Retinal pigment epithelial cell (primary cell): ENCODE measurements around the gene MTHFS.
A peak's percentile ranks its signal among the peaks of the same experiment; 100 is the strongest.

Experiments used
- DNase-seq: peaks from one replicate; pipeline ENCODE4 v3.0.0-alpha.2; 2010; ENCODE audit warnings: low read depth
- H3K4me3 ChIP-seq: 2 replicates; pipeline ENCODE4 v1.5.1; 2011; ENCODE audit warnings: mild to moderate bottlenecking, low read length, control low read depth, moderate library complexity
- TF ChIP-seq, protein P1 (sequence below): conservative IDR thresholded peaks from 2 replicates; pipeline ENCODE4 v1.5.1; 2011; ENCODE audit warnings: low read depth, low read length, control low read depth, inconsistent platforms

MTHFS gene

GRCh38 chr15:79898369-79898768 is 1.6 kb upstream of the MTHFS start:
- no peak for DNase-seq
- H3K4me3 ChIP-seq = no peak overlapping the region
- TF ChIP-seq, protein P1, sequence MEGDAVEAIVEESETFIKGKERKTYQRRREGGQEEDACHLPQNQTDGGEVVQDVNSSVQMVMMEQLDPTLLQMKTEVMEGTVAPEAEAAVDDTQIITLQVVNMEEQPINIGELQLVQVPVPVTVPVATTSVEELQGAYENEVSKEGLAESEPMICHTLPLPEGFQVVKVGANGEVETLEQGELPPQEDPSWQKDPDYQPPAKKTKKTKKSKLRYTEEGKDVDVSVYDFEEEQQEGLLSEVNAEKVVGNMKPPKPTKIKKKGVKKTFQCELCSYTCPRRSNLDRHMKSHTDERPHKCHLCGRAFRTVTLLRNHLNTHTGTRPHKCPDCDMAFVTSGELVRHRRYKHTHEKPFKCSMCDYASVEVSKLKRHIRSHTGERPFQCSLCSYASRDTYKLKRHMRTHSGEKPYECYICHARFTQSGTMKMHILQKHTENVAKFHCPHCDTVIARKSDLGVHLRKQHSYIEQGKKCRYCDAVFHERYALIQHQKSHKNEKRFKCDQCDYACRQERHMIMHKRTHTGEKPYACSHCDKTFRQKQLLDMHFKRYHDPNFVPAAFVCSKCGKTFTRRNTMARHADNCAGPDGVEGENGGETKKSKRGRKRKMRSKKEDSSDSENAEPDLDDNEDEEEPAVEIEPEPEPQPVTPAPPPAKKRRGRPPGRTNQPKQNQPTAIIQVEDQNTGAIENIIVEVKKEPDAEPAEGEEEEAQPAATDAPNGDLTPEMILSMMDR = no peak

- TF ChIP-seq, protein P1 = no peak
- peak overlapping the region; percentile 81 for H3K4me3 ChIP-seq
- DNase-seq = no peak
Measured at GRCh38 chr15:79897701-79898113, 893 bp upstream of the MTHFS start.

GRCh38 chr15:79897380-79897678 is 515 bp upstream of the MTHFS start:
- no peak for DNase-seq
- H3K4me3 ChIP-seq = peak overlapping the region; percentile 81

GRCh38 chr15:79896131-79896633 is 632 bp downstream of the MTHFS start:
- no peak for DNase-seq
- TF ChIP-seq, protein P1 = no peak
- H3K4me3 ChIP-seq = peak overlapping the region; percentile 81

More at GRCh38 chr15:79897380-79897678, 515 bp upstream of the MTHFS start:
- TF ChIP-seq, protein P1 = no peak

GRCh38 chr15:79887054-79887930 is 9.5 kb downstream of the MTHFS start:
- TF ChIP-seq, protein P1 = no peak
- H3K4me3 ChIP-seq = no peak overlapping the region
- no peak for DNase-seq

DNA sequence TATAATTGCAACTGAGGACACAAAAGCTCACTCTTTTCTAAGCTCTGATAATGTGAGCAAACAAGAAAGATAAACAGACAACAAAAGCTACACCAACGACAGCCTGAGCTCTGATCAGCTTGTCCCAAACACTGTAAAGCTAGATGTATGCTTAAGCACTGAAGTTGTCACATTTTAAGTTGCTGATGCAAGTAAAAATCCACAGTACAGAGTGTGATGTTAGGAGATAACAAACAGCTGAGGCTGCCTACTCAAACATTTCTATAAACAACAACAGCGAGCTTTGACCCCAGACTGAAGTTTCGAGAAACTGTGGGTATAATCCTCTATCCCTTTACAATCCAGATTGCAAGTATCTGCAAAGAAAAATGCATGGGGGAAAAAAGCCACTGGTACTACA is 10.7 kb downstream of the MTHFS start:
- TF ChIP-seq, protein P1 = no peak
- no peak for DNase-seq
- no peak overlapping the region for H3K4me3 ChIP-seq

- DNase-seq = no peak
- H3K4me3 ChIP-seq = no peak overlapping the region
- TF ChIP-seq, protein P1 = no peak
Measured at GRCh38 chr15:79884204-79884596, 12.6 kb downstream of the MTHFS start.
